LNCaP clone FGC (cell line): ENCODE data around the gene TAGAP.

ENCODE experiments used
- DNase-seq: peaks from one replicate; pipeline ENCODE4 v3.0.0-alpha.2; 2011; ENCODE audit warnings: low read depth
- H3K4me3 ChIP-seq: 2 replicates; pipeline ENCODE4 v1.5.1; 2011; ENCODE audit warnings: mild to moderate bottlenecking, low read depth, low read length, control low read depth
- CTCF ChIP-seq: IDR thresholded peaks from 2 replicates; pipeline ENCODE4 v1.5.1; 2012; ENCODE audit warnings: mild to moderate bottlenecking; ENCODE audit not compliant: control insufficient read depth, insufficient read depth; ENCODE audit errors: extremely low read depth

Gene TAGAP

GRCh38 chr6:159068904-159069578 lies 24.2 kb upstream of the TAGAP start:
- no peak overlapping the region for H3K4me3 ChIP-seq
- TF ChIP-seq CTCF = no peak
- no peak for DNase-seq

- no peak for DNase-seq
- no peak for TF ChIP-seq CTCF
- H3K4me3 ChIP-seq = no peak overlapping the region
These were observed 22.5 kb upstream of the TAGAP start for GRCh38 chr6:159067334-159067733.

GRCh38 chr6:159066483-159066882 lies 21.7 kb upstream of the TAGAP start:
- peak; percentile 30 for DNase-seq
- H3K4me3 ChIP-seq = no peak overlapping the region
- TF ChIP-seq CTCF = no peak

- H3K4me3 ChIP-seq = no peak overlapping the region
- TF ChIP-seq CTCF = no peak
- DNase-seq = no peak
These were observed 21.1 kb upstream of the TAGAP start for GRCh38 chr6:159065759-159066329.

DNA sequence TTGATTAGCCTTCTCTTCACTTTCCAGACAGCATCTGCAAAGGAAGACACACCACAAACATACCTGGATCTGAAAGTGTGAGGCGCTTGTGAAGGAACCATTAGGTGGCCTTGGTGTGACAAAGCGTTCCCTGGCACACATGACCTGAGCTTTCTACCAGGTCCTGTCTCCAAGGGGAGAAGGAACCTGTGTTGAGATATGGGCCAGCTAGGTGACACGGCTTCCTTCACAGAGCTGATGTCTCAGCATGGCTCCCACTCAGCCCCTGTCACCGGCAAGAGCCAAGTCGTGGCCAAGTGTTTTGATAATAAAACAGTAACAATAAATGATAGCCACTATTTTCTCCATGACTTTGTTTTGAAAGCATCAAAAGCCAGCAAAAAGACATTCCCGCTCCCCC lies 20.3 kb upstream of the TAGAP start:
- DNase-seq = no peak
- no peak for TF ChIP-seq CTCF
- H3K4me3 ChIP-seq = no peak overlapping the region

GRCh38 chr6:159064477-159064876 lies 19.7 kb upstream of the TAGAP start:
- DNase-seq = no peak
- no peak overlapping the region for H3K4me3 ChIP-seq
- no peak for TF ChIP-seq CTCF

GRCh38 chr6:159063549-159063948 lies 18.8 kb upstream of the TAGAP start:
- no peak overlapping the region for H3K4me3 ChIP-seq
- DNase-seq = no peak
- TF ChIP-seq CTCF = no peak
